Neural crest cell (in vitro differentiated cells): ENCODE data around the gene ZNF341. TPM values are rescaled to one million over a fixed set of nuclear protein-coding genes. Genes with fewer than 3 reads are reported as not detected.

Source experiments
- DNase-seq: peaks from one replicate; pipeline ENCODE4 v3.0.0; 2021; ENCODE audit warnings: low read depth, mixed read lengths, low spot score
- H3K27ac Mint-ChIP-seq: one replicate; pipeline ENCODE4 v1.8.0; 2021; ENCODE audit warnings: mild to moderate bottlenecking, mixed read lengths; ENCODE audit not compliant: unreplicated experiment
- H3K27me3 Mint-ChIP-seq: 2 replicates; pipeline ENCODE4 v1.8.0; 2021; ENCODE audit warnings: low read depth, mild to moderate bottlenecking, mixed read lengths
- H3K36me3 Mint-ChIP-seq: 2 replicates; pipeline ENCODE4 v1.8.0; 2021; ENCODE audit warnings: low read depth, mild to moderate bottlenecking, mixed read lengths
- H3K4me1 Mint-ChIP-seq: 2 replicates; pipeline ENCODE4 v1.8.0; 2021; ENCODE audit warnings: mixed read lengths
- H3K4me3 Mint-ChIP-seq: one replicate; pipeline ENCODE4 v1.8.0; 2021; ENCODE audit warnings: mild to moderate bottlenecking, mixed read lengths
- H3K9me3 Mint-ChIP-seq: 2 replicates; pipeline ENCODE4 v1.8.0; 2021; ENCODE audit warnings: mixed read lengths
- CTCF ChIP-seq: fragments of 200-600 bp; sonication (generic); conservative IDR thresholded peaks from 2 replicates; pipeline ENCODE4 v1.5.0; 2021; ENCODE audit warnings: antibody characterized with exemption, mild to moderate bottlenecking
- total RNA-seq: library from RNA; stranded (reverse); gene quantifications from 2 replicates; pipeline ENCODE4 v1.2.1, GENCODE V29; 2021

Gene ZNF341
- total RNA-seq, 1 donor from 2014 or later = 5.1 TPM

- Mint-ChIP-seq H3K4me3 (no peak overlapping the region), H3K27me3 (no peaks in the 10 kb centered on the region), H3K9me3 (peaks cover 3% of the 10 kb centered on the region), H3K27ac (no peak overlapping the region), H3K36me3 (peaks cover 5% of the 10 kb centered on the region), H3K4me1 (peaks cover 8% of the 10 kb centered on the region)
- DNase-seq = no peak
- no peak for TF ChIP-seq CTCF
Observed at GRCh38 chr20:33704197-33704924, 27.4 kb upstream of the ZNF341 start.

GRCh38 chr20:33707668-33708067, 24.1 kb upstream of the ZNF341 start:
- no peak overlapping the region for H3K4me3 Mint-ChIP-seq
- H3K4me1 Mint-ChIP-seq = peaks cover 8% of the 10 kb centered on the region
- no peaks in the 10 kb centered on the region for H3K9me3 Mint-ChIP-seq
- no peaks in the 10 kb centered on the region for H3K36me3 Mint-ChIP-seq
- DNase-seq = no peak
- no peak for TF ChIP-seq CTCF
- H3K27me3 Mint-ChIP-seq = no peaks in the 10 kb centered on the region
- peak overlapping the region; percentile 35 for H3K27ac Mint-ChIP-seq

- Mint-ChIP-seq H3K4me1 (peaks cover 8% of the 10 kb centered on the region), H3K27ac (no peak overlapping the region), H3K4me3 (no peak overlapping the region), H3K36me3 (no peaks in the 10 kb centered on the region), H3K9me3 (no peaks in the 10 kb centered on the region), H3K27me3 (no peaks in the 10 kb centered on the region)
- no peak for DNase-seq
- TF ChIP-seq CTCF = no peak
Observed at GRCh38 chr20:33709398-33709797, 22.4 kb upstream of the ZNF341 start.

GRCh38 chr20:33709905-33710541, 21.8 kb upstream of the ZNF341 start:
- Mint-ChIP-seq H3K4me3 (no peak overlapping the region), H3K27ac (no peak overlapping the region), H3K27me3 (no peaks in the 10 kb centered on the region), H3K9me3 (no peaks in the 10 kb centered on the region), H3K36me3 (no peaks in the 10 kb centered on the region), H3K4me1 (peaks cover 8% of the 10 kb centered on the region)
- TF ChIP-seq CTCF = no peak
- no peak for DNase-seq

GRCh38 chr20:33710681-33711445, 20.9 kb upstream of the ZNF341 start:
- H3K4me3 Mint-ChIP-seq = no peak overlapping the region
- TF ChIP-seq CTCF = no peak
- H3K4me1 Mint-ChIP-seq = peaks cover 8% of the 10 kb centered on the region
- no peaks in the 10 kb centered on the region for H3K27me3 Mint-ChIP-seq
- H3K36me3 Mint-ChIP-seq = no peaks in the 10 kb centered on the region
- no peak for DNase-seq
- H3K27ac Mint-ChIP-seq = no peak overlapping the region
- H3K9me3 Mint-ChIP-seq = no peaks in the 10 kb centered on the region
